ENCODE data around the gene NAPA.

The NAPA gene

GRCh38 chr19:47511128-47511517 is 3.7 kb downstream of the NAPA start:
- H3K27me3 ChIP-seq (ENCODE audit: insufficient read depth, low read length): no peaks in the 10 kb centered on the region
- H3K36me3 ChIP-seq (ENCODE audit: insufficient read depth, low read length): peaks cover 7% of the 10 kb centered on the region; the same call in 1 of the 2 replicates
- H3F3A ChIP-seq (ENCODE audit: insufficient read depth, low read length): no peaks in the 10 kb centered on the region
- no peak overlapping the region for H3K4me2 ChIP-seq (ENCODE audit: low read length)
- H3K4me3 ChIP-seq (ENCODE audit: low read depth, low read length, poor library complexity, severe bottlenecking): no peak overlapping the region
- H3K9ac ChIP-seq (ENCODE audit: low read length): no peak overlapping the region
- H3K9me3 ChIP-seq (ENCODE audit: low read length): no peaks in the 10 kb centered on the region
- peaks cover 30% of the 10 kb centered on the region for H3K4me1 ChIP-seq (ENCODE audit: insufficient read depth, low read length, severe bottlenecking)
- peaks cover 30% of the 10 kb centered on the region for H3K79me2 ChIP-seq (ENCODE audit: insufficient read depth, low read length)
- TF ChIP-seq CTCF (IDR thresholded peaks at IDR 0.05; ENCODE audit: low read length) (no peak), EZH2 (IDR thresholded peaks at IDR 0.05; ENCODE audit: borderline replicate concordance, low read length) (no peak)
- H3K27ac ChIP-seq (ENCODE audit: low read depth, low read length, poor library complexity, severe bottlenecking): no peak overlapping the region
- H2AFZ ChIP-seq (ENCODE audit: low read length): no peak overlapping the region
- H3K9me2 ChIP-seq (ENCODE audit: low read depth, low read length): no peaks in the 10 kb centered on the region
- H4K20me1 ChIP-seq (ENCODE audit: insufficient read depth, low read length): no peaks in the 10 kb centered on the region

GRCh38 chr19:47510516-47511127 is 4.2 kb downstream of the NAPA start:
- no peak overlapping the region for H3K9ac ChIP-seq (ENCODE audit: low read length)
- H2AFZ ChIP-seq (ENCODE audit: low read length): no peak overlapping the region
- H3K9me2 ChIP-seq (ENCODE audit: low read depth, low read length): no peaks in the 10 kb centered on the region
- H3K4me1 ChIP-seq (ENCODE audit: insufficient read depth, low read length, severe bottlenecking): peaks cover 26% of the 10 kb centered on the region
- H3K4me3 ChIP-seq (ENCODE audit: low read depth, low read length, poor library complexity, severe bottlenecking): no peak overlapping the region
- H3F3A ChIP-seq (ENCODE audit: insufficient read depth, low read length): no peaks in the 10 kb centered on the region
- H3K9me3 ChIP-seq (ENCODE audit: low read length): no peaks in the 10 kb centered on the region
- H4K20me1 ChIP-seq (ENCODE audit: insufficient read depth, low read length): no peaks in the 10 kb centered on the region
- H3K4me2 ChIP-seq (ENCODE audit: low read length): no peak overlapping the region
- peaks cover 7% of the 10 kb centered on the region; the same call in 1 of the 2 replicates for H3K36me3 ChIP-seq (ENCODE audit: insufficient read depth, low read length)
- TF ChIP-seq CTCF (IDR thresholded peaks at IDR 0.05; ENCODE audit: low read length): no peak; the same call in 1 of the 2 replicates
- TF ChIP-seq EZH2 (IDR thresholded peaks at IDR 0.05; ENCODE audit: borderline replicate concordance, low read length): no peak
- H3K27ac ChIP-seq (ENCODE audit: low read depth, low read length, poor library complexity, severe bottlenecking): no peak overlapping the region
- H3K27me3 ChIP-seq (ENCODE audit: insufficient read depth, low read length): no peaks in the 10 kb centered on the region
- H3K79me2 ChIP-seq (ENCODE audit: insufficient read depth, low read length): peaks cover 30% of the 10 kb centered on the region

DNA sequence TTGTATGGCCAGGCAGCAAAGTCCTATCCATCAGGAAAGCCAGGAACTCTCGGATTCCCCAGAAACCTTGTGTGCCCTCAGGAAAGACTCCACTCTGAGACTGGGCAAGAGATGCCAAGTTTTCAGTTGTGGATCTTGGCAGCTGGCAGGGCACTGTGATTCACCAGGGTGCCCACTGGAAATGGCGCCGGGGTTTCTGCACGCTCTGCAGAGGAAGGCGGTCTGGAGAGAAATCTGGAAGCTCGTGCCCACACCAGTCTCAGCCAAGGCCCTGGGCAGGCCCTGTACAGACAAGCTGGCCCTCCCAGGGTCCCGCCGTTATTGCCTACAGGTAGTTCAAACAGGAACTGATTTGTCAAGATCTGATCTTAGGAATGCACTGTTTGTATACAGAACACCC is 4.9 kb downstream of the NAPA start:
- peaks cover 24% of the 10 kb centered on the region for H3K4me1 ChIP-seq (ENCODE audit: insufficient read depth, low read length, severe bottlenecking)
- no peaks in the 10 kb centered on the region for H3K27me3 ChIP-seq (ENCODE audit: insufficient read depth, low read length)
- no peaks in the 10 kb centered on the region for H3K9me2 ChIP-seq (ENCODE audit: low read depth, low read length)
- H3K27ac ChIP-seq (ENCODE audit: low read depth, low read length, poor library complexity, severe bottlenecking): no peak overlapping the region
- H3K9ac ChIP-seq (ENCODE audit: low read length): no peak overlapping the region
- H3F3A ChIP-seq (ENCODE audit: insufficient read depth, low read length): no peaks in the 10 kb centered on the region
- H3K4me2 ChIP-seq (ENCODE audit: low read length): no peak overlapping the region
- H3K36me3 ChIP-seq (ENCODE audit: insufficient read depth, low read length): peaks cover 11% of the 10 kb centered on the region; the same call in 1 of the 2 replicates
- H3K4me3 ChIP-seq (ENCODE audit: low read depth, low read length, poor library complexity, severe bottlenecking): no peak overlapping the region
- no peak for TF ChIP-seq EZH2 (IDR thresholded peaks at IDR 0.05; ENCODE audit: borderline replicate concordance, low read length)
- no peak for TF ChIP-seq CTCF (IDR thresholded peaks at IDR 0.05; ENCODE audit: low read length)
- H2AFZ ChIP-seq (ENCODE audit: low read length): no peak overlapping the region
- H3K9me3 ChIP-seq (ENCODE audit: low read length): no peaks in the 10 kb centered on the region
- H4K20me1 ChIP-seq (ENCODE audit: insufficient read depth, low read length): no peaks in the 10 kb centered on the region
- peaks cover 30% of the 10 kb centered on the region for H3K79me2 ChIP-seq (ENCODE audit: insufficient read depth, low read length)
